ENCODE results near the gene HILPDA. TPM values are rescaled to one million over a fixed set of nuclear protein-coding genes. Genes with fewer than 3 reads are reported as not detected.

Gene HILPDA
- total and polyA plus RNA-seq, 9 of the 15 experiments (the other 6 are each of a cell fraction or from before 2014, with no cell fraction given) = 8.3 to 71.8 (median 23.5) TPM

- TF ChIP-seq ZNF232 (CRISPR knock-in tag; IDR thresholded peaks at IDR 0.05) (no peak), ATF7 (IDR thresholded peaks at IDR 0.05) (peak; percentile 81), FOXP1 (CRISPR knock-in tag; IDR thresholded peaks at IDR 0.05) (peak; percentile 62), MYC (IDR thresholded peaks at IDR 0.05; ENCODE audit: low read depth, low read length) (peak; percentile 81), MYC (CRISPR knock-in tag; IDR thresholded peaks at IDR 0.05; ENCODE audit: borderline replicate concordance, low read depth) (peak; percentile 59; the same call in 1 of the 2 replicates), ZNF511 (CRISPR knock-in tag; IDR thresholded peaks at IDR 0.05) (peak; percentile 36; the same call in 1 of the 2 replicates), EGR1 (conservative IDR thresholded peaks at IDR 0.05) (peak; percentile 10; the same call in 1 of the 2 replicates), ZNF212 (CRISPR knock-in tag; IDR thresholded peaks at IDR 0.05) (0 out of 2 replicates have a peak, but pooled peaks have one; percentile 21), ZNF431 (CRISPR knock-in tag; IDR thresholded peaks at IDR 0.05) (no peak), SMARCA4 (IDR thresholded peaks at IDR 0.05) (no peak; the same call in 1 of the 2 replicates), ATF1 (CRISPR knock-in tag; IDR thresholded peaks at IDR 0.05) (no peak), ATF1 (tag; IDR thresholded peaks at IDR 0.05) (peak; percentile 70), ZNF717 (CRISPR knock-in tag; IDR thresholded peaks at IDR 0.05) (no peak), ZBTB9 (CRISPR knock-in tag; IDR thresholded peaks at IDR 0.05) (peak; percentile 54; the same call in 1 of the 2 replicates), TEAD4 (IDR thresholded peaks at IDR 0.05; ENCODE audit: low read length) (no peak), TEAD4 (CRISPR knock-in tag; IDR thresholded peaks at IDR 0.05; ENCODE audit: borderline replicate concordance) (peak; percentile 68; the same call in 1 of the 2 replicates), ZNF583 (CRISPR knock-in tag; IDR thresholded peaks at IDR 0.05) (peak; percentile 65; the same call in 1 of the 2 replicates), ETS2 (tag; IDR thresholded peaks at IDR 0.05; ENCODE audit: borderline replicate concordance, poor library complexity, severe bottlenecking) (no peak), FOSL1 (tag; conservative IDR thresholded peaks at IDR 0.05) (peak; percentile 36; the same call in 1 of the 2 replicates), HCFC1 (IDR thresholded peaks at IDR 0.05; ENCODE audit: low read depth, low read length) (peak; percentile 39; the same call in 1 of the 2 replicates), ILF3 (IDR thresholded peaks at IDR 0.05; ENCODE audit: borderline replicate concordance) (peak; percentile 91; the same call in 1 of the 2 replicates), TBP (optimal IDR thresholded peaks at IDR 0.05; ENCODE audit: low read depth, low read length) (peak; percentile 63), ZNF644 (tag; IDR thresholded peaks at IDR 0.05; ENCODE audit: low read depth) (no peak), KLF13 (tag; IDR thresholded peaks at IDR 0.05; ENCODE audit: borderline replicate concordance, low read depth) (0 out of 2 replicates have a peak, but pooled peaks have one; percentile 44), PHF8 (IDR thresholded peaks at IDR 0.05; ENCODE audit: borderline replicate concordance, low read length) (peak; percentile 92; the same call in 1 of the 2 replicates), YY1 (IDR thresholded peaks at IDR 0.05; ENCODE audit: borderline replicate concordance in 1 of 3, control insufficient read depth in 1 of 3, extremely low read depth in 1 of 3, insufficient read depth in 3 of 3, insufficient read length in 1 of 3, insufficient replicate concordance in 2 of 3, low read depth in 1 of 3, low read length in 2 of 3) (peak in 1 of 3 experiments; percentile 46), ERF (CRISPR knock-in tag; IDR thresholded peaks at IDR 0.05) (no peak)
Measured at GRCh38 chr7:128409596-128410450, 45.9 kb upstream of the HILPDA start, which contains the start of gene IMPDH1 (continued).

Measured in K562 (cell line).